AG20443 (cell line): Measurements from ENCODE around the gene OR10H5.
"Not testable (repeated sequence)": the region's sequence is repeated elsewhere in the genome, so short reads cannot be mapped to it uniquely, and the experiment has no call there.

Source experiments
- DNase-seq: peaks from one replicate; pipeline ENCODE4 v3.0.0; 2012; ENCODE audit warnings: low spot score, mixed read lengths

OR10H5 gene

GRCh38 chr19:15787611-15788155, at the start of gene OR10H5:
Gene OR10H5, plus strand, starts transcription at chr19:15787661. Its CDS starts 6,388 bp downstream, at chr19:15794049.
- no peak for DNase-seq

DNA sequence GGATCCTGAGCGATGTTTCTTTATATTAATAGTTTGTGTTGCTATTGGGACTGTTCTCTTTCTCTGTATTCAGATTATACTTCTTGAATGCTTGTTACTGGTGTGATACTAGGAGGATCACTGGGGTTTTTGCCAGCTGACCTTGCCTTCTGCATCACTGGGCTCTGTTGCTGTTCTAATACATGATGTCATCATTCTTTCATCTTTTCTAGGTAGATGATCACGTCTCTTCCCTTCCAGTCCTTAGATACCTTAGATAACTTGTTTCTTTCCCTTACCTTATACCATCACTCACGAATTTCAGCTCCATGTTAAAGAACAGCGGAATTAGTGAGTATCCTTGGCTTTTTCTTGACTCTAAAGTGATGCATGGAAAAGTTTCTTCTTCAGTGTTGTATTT, 49.7 kb upstream of the OR10H5 start, which contains the start of gene OR10H3:
TSS of gene OR10H3 (plus strand) at position 264 of the 400 bp plus-strand sequence. CDS start 3,408 bp downstream, outside the sequence.
- DNase-seq = no peak

- DNase-seq = no peak
Observed at GRCh38 chr19:15740785-15741184, 46.7 kb upstream of the OR10H5 start.

DNA sequence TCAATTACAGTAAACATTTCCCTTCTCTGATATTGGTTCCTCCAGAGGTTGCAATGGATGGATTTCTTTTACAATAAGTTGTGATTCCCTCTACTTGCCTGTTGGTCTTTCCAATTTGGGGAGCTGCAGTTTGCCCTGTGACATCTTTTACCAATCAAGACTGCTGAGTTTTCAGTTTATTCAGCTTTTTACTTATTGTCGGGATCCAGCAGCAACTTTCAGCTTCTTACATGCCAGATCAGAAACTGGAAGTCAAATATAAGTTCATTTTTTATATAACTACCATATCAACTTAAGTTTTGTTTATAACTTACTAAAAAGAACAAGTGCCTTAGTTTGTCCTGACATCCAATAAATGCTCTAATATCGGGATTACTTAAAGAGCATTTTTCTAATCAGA, 39.2 kb upstream of the OR10H5 start:
- DNase-seq = no peak

- no peak for DNase-seq
Observed at GRCh38 chr19:15758379-15758778, 29.1 kb upstream of the OR10H5 start.

DNA sequence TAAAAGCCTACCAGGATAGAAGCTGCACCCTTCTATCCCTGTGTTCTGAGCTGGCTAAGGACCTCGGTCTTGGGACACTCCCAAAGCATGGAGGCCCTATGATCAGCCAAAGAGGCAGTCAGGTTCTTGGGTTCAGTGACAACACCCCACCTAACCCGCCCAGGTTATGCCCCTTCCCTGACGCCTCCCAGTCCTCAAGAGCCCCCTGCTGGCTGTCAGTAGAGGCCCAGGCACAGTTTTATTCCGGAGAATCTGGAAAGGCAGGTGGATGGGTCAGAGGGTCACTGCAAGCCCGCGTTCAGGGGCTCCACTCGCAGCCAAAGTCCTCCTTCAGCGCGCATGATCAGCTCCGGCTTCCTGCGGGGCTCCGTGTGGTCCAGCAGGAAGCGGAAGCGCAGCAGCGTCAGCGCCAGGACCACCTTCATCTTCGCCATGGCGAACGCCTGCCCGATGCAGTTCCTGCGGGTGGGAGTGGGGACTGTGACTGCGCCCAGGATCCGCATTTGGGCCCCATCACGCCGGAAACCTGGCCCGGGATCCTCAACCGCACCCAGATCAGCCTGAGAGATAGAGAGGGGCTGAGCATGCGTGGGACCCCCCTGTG, 27.4 kb upstream of the OR10H5 start:
- DNase-seq = no peak

- no peak for DNase-seq
Observed at GRCh38 chr19:15769586-15769985, 17.9 kb upstream of the OR10H5 start.

GRCh38 chr19:15774159-15774558, 13.3 kb upstream of the OR10H5 start:
- DNase-seq = not testable (repeated sequence)

- no peak for DNase-seq
Observed at GRCh38 chr19:15775249-15775648, 12.2 kb upstream of the OR10H5 start.

- no peak for DNase-seq
Observed at GRCh38 chr19:15776264-15776663, 11.2 kb upstream of the OR10H5 start.

- no peak for DNase-seq
Observed at GRCh38 chr19:15776991-15777970, 10.2 kb upstream of the OR10H5 start.

DNA sequence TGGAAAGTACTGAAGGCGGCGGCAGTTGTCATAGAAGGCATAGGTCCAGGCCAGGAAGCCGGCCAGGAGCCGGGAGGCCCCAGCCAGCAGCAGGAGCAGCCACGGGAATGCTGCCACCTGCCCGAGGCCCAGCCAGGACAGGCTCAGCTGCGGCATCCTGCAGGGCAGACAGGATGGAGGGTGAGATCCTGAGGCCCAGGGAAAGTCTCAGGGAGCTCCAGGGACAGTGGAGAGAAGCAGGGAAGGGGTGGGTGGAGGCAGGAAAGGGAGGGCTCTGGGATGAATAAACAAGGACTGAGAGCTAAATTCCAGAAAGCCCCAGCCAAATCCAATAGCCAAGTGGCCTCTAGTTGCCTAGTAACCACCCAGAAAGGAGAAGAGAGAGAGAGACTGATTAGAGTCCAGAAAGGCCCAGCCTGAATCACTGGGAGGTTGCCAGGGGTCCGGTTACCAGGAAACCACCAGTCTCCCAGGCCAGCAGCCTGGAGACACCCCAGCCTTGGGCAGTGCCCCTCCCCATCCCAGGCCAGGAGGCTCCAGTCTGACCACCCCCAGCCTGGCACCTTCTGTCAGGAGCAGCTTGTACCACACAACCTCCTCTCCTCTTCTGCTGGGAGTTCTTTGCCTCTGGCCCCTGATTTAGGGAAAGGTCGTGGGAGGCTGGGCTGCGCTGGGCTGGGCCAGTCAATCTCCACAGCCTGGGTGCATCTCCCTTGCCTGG, 7.5 kb upstream of the OR10H5 start:
- DNase-seq = no peak

DNA sequence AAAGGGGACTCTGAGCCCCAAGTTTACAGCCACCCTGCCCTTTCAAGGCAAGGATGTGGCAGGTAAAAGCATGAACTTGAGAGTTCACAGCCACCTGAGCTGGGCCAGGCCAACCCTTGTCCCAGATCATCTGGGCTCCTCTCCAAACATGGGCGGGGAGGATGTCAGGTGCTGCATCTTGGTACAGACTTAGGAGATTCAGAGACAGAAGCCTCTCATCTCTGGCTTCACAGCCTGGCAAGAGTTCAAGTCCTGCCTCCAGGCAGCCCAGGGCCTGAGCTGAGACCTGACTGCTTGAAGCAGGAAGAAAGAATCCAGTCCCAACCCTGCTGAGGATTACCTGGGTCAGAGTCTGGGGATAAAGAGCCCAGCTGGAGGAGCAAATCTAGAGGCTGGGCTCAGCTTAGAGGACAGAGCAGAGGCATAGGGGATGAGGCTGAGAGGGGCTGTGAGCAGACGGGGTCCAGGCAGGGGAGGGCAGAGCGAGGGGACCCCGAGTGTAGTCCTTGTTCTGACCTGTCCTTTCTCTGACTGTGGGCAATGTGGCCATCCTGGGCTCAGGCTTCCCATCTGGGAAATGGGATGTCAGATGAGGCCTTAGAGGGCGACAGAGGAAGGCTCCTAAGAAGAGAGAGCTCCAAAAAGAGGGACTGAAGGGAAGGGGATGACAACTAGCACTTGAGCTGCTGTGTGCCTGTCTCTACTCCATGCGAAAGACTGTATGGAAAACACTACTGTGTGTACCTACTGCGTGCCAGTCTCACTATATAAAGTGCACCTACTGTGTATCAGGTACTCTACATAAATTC, 6.6 kb upstream of the OR10H5 start:
- no peak for DNase-seq

DNA sequence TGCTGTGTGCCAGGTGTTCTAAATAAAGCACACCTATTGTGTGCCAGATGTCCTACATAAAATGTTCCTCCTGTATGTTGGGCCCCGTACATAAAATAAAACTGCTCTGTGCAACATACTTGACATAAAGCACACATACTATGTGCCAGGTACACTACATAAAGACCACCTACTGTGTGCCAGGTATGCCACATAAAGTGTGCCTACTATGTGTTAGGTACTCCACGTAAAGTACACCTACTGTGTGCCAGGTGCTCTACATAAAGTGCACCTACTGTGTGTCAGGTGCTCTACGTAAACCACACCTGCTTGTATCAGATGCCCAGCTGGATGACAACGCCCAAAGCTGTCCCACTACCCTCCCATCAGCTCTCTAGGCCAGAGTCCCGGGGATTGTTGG, 5.8 kb upstream of the OR10H5 start:
- no peak for DNase-seq

GRCh38 chr19:15782211-15782610, 5.2 kb upstream of the OR10H5 start:
- DNase-seq = no peak

GRCh38 chr19:15782896-15783295, 4.6 kb upstream of the OR10H5 start:
- DNase-seq = not testable (repeated sequence)

- no peak for DNase-seq
Observed at GRCh38 chr19:15788594-15789270, 1.3 kb downstream of the OR10H5 start.

DNA sequence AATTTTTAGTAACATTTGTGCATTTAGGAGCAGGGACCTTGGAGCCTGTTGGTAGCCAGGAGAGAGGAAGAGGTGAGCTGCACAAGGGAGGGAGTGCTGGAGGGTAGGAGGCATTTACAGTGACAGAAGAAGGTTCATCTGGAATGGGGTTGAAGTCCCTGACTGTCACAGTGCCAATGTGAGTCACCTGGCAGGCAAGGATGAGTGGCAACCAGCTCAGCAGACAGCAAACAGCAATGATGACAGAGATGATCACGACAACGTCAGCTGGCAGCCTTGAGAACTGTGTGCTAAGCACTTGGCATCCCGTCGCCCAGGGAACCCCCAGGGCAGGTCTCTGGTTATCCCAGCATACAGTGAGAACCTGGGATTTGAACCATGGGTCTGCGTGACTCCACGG, 2.6 kb downstream of the OR10H5 start:
- no peak for DNase-seq

GRCh38 chr19:15794279-15794678, 6.8 kb downstream of the OR10H5 start:
- DNase-seq = not testable (repeated sequence)

DNA sequence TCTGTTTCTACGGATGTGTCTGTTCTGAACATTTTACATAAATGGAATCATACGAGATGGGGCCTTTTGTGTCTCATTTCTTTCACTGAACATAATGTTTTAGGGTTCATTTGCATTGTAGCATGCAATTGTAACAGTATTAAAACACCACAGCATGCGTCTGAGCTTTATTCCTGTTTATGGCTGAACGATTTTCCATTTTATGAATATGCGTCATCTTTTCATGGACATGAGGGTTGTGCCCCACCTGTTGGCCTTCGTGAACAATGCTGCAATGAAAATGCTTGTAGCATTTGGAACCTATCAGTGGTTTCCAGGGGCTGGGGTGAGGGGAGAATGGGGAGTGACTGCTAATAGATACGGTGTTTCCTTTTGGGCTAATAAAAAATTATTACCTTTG, 22.9 kb downstream of the OR10H5 start:
- DNase-seq = no peak

DNA sequence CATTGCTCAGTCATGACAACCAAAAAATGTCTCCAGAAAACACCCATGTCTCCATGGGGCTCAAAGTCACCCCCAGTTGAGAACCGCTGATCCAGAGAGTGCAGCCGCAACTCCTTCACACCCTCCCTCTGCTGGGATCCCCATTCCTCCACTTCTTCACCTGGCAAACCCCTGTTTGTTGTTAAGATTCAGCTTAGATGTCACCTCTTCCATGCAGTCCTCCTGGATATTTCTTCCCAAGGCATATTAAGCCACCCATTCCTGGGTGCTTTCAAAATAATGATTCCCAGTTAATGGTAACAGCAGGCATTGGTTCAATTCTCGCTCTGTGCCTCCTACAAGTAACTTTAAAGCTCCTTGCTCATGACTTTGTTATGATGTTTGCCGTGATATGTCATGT, 24.0 kb downstream of the OR10H5 start:
- no peak for DNase-seq
